Stimulated activated CD4-positive, alpha-beta T cell treated with anti-CD3 and anti-CD28 coated beads, Interleukin-4, amount 100 ng/mL, for 24 hours (primary cell): ENCODE measurements around the gene TSPEAR.
"Not testable (repeated sequence)": the region's sequence is repeated elsewhere in the genome, so short reads cannot be mapped to it uniquely, and the experiment has no call there.

Experiments used
- DNase-seq: peaks from one replicate; pipeline ENCODE4 v3.0.0-alpha.2; 2020

Gene TSPEAR

GRCh38 chr21:44580231-44580821 is 131.0 kb downstream of the TSPEAR start, which contains the start of gene KRTAP10-5:
TSS of gene KRTAP10-5 (minus strand) at chr21:44580604. CDS start at chr21:44580578, 26 bp downstream.
- DNase-seq: not testable (repeated sequence)

GRCh38 chr21:44579833-44580144 is 131.6 kb downstream of the TSPEAR start:
- no peak for DNase-seq

DNA sequence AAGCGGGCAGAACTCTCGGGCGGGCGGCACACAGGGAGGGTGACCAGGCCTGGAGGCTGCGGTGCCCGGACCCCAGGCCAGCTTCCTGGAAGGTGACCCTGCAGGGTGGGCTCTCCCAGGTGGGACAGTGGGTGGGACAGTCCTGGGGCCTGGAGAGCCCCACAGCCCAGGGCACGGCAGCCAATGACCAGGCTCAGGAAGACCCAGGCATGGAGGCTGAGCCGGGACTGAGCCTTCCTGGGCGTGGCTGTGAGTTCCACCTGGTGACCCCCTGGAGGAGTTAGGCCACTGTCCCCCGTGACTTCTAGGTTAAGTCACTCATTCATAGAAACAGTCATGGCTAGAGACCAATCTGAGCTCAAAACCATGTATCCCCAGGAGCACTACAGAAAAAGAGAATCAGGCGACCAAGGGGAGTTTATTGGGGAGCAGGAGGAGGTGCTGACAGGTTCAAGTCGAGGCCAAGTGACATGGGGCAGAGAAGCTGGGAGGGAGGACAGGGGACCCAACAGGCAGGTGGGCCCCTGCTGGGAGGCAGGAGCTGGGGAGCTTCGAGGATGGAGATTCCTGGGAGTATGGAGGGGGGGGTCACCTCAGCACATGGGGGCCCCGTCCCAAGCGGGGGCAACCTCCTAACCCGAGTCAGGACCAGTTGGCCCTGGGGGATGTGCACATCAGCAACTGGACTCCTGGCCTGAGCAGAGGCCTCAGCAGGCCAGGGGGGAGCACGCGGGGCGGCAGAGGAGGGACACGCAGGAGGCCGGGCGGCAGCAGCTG is 132.1 kb downstream of the TSPEAR start:
- no peak for DNase-seq

DNA sequence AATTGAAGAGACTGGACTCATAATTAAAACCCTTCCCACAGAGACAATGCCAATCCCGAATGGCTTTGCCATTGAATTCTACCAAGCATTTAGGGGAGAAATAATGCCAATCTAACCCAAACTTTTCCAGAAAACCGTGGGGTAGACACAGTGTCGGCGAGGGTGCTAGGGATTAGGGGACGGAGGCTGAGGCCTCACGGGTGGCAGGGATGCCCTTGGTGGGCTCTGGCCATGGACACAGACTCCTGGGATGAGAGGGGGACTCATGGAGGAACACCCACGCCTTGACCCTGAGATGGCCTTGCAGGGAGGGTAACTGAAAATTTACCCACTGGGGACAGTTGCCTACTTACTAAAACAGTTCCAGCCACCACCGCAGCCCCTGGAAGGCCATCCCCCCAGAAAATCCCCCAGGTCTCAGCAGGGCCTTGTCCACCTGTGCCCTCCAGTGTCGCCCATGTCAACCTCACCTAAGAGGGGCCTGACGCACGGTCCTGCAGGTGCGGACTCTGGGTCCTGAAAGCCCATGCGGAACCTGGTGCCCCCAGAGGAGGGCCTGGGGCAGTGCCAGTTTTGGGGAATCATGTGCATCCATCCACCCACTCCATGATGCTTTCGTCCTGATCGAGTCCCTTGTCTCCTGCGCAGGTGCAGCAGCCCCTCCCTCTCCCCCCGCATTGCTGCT is 132.9 kb downstream of the TSPEAR start:
- DNase-seq: no peak

DNA sequence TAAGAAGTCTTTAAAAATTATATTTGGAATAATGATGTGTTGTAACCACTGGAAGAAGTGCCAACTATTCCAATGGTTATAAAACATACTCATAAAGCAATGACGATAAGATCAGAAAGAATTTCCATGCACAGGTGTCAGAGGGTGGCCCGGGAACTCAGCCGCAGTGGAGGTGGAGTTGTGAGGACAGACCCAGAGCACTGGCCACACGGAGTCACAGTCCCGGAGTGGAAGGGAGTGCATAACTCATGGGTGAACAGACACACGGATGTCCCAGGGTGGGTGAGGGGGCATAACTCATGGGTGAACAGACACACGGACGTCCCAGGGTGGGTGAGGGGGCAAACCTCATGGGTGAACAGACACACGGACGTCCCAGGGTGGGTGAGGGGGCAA is 135.3 kb downstream of the TSPEAR start:
- DNase-seq: no peak

GRCh38 chr21:44575307-44576024 is 135.9 kb downstream of the TSPEAR start:
- no peak for DNase-seq

DNA sequence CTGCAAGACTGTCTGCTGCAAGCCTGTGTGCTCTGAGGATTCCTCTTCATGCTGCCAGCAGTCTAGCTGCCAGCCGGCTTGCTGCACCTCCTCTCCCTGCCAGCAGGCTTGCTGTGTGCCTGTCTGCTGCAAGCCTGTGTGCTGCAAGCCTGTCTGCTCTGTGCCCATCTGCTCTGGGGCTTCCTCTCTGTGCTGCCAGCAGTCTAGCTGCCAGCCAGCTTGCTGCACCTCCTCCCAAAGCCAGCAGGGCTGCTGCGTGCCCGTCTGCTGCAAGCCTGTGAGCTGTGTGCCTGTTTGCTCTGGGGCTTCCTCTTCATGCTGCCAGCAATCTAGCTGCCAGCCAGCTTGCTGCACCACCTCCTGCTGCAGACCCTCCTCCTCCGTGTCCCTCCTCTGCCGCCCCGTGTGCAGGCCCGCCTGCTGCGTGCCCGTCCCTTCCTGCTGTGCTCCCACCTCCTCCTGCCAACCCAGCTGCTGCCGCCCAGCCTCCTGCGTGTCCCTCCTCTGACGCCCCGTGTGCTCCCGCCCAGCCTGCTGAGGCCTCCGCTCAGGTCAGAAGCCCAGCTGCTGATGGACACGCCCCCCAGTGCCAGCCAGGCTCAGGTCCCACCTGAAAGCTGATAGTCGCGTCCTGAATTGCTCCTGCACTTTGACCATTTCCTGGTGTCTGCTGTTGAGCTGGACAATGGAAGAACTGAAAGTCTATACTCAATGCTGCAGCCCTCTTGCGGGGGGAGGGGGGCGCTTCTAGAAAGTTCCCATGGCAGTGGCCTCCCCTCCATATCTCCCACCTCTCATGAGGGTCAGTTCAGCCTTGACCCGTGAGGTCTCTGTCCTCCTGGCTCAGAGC is 136.7 kb downstream of the TSPEAR start:
- no peak for DNase-seq

GRCh38 chr21:44573630-44574456 is 137.5 kb downstream of the TSPEAR start, which contains the start of gene KRTAP10-4:
TSS of gene KRTAP10-4 (plus strand) at chr21:44573729. CDS start at chr21:44573759, 30 bp downstream.
- not testable (repeated sequence) for DNase-seq

GRCh38 chr21:44572959-44573583 is 138.3 kb downstream of the TSPEAR start:
- DNase-seq: no peak

GRCh38 chr21:44571844-44572782 is 139.3 kb downstream of the TSPEAR start:
- DNase-seq: no peak

- DNase-seq: no peak
Observed at GRCh38 chr21:44571296-44571695, 140.1 kb downstream of the TSPEAR start.

DNA sequence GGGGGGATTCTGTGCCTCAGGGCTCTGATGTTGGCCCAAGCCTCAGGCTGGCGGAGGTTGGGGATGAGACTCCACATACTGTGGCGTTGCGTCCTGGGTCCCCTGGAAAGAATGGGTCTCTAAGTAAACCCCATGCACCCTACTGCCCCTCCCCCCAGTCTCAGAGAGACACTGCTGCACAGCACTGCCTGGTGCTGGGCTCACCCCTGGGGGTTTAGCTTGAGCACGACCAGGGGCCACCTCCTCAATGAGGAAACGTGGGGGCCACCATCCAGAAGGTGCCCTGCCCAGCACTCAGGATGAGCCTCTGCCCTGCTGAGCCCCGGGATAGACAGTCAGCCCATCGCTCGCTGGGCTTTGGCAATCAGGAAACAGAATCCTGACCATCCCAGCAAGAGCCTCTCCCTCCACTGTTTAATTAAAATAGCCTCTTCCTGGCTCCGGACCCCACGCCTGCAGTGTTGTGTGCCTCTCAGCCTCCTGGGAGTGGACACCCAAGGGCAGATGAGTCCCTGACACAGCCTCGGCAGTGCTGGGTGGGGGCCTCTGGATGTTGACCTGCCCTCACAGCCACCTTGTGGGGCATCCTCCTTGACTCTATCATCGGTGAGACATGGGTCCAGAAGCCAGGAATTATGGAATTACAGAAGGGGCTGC is 141.4 kb downstream of the TSPEAR start:
- no peak for DNase-seq

- DNase-seq: no peak
Observed at GRCh38 chr21:44568667-44569556, 142.5 kb downstream of the TSPEAR start.

DNA sequence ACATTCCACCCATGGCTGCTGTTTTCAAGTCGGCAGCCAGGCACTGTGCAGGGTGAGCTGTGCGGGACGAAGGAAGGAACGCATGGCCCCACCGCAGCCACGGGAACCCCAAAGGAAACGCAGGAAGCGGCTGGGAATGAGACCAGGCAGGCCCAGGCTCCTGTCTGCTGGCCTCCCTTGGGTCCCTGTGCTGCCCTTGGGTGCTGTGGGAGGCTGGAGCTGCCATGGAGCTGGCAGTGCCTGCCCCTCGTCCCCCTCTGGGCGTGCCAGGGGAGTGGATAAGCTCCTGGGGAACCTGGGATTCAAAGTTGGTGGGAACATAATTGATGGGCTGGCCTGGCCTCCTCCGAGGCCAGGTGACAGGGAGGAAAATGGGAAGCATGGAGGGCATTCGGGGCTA is 143.1 kb downstream of the TSPEAR start:
- DNase-seq: no peak

DNA sequence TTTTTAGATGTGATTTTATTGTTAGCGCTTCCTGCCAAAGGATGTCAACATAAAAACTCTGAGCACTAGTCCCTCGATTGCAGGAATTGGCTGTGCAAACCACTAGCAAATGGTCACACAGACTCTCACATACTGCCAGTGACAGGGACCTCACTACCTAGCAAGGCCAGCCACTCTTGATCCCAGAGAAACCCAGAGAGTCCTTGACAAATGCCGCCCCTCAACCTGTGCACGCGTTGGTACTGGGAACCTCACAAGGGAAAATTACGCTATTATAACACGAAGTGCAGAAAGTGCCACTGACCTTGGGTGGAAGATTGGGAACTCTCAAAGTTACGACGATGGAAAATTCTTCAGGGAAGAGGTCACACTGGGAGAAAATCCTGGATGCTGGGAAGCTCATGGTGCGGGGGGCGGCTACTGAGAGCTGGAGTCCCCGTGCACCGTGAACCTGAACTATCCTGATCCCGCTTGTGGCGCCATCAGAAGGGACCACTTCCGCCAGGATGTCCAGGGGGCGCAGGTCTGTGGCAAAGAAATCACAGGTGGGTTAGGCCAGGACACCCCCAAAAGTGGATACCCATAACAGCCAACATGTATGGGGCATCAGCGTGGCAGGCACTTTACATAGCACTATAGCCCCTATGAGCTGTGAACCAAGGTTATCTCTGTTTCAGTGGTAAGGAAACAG is 143.7 kb downstream of the TSPEAR start:
- no peak for DNase-seq

DNA sequence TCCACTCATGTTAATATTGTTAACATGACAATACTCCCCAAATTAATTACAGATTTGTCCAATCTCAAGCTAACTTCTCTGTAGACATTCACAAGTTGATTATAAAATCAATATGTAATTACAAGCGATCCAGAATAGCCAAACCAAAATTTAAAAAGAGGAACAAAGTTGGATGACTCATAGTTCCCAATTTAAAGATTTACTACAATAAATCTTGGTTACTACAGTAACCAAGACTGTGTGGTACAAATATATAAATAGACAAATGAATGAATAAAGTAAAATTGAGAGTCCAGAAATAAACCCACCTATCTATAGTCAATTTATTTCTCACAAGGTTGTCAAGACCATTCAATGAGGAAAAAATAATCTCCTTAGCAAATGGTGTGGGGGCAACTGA is 145.0 kb downstream of the TSPEAR start:
- DNase-seq: no peak

DNA sequence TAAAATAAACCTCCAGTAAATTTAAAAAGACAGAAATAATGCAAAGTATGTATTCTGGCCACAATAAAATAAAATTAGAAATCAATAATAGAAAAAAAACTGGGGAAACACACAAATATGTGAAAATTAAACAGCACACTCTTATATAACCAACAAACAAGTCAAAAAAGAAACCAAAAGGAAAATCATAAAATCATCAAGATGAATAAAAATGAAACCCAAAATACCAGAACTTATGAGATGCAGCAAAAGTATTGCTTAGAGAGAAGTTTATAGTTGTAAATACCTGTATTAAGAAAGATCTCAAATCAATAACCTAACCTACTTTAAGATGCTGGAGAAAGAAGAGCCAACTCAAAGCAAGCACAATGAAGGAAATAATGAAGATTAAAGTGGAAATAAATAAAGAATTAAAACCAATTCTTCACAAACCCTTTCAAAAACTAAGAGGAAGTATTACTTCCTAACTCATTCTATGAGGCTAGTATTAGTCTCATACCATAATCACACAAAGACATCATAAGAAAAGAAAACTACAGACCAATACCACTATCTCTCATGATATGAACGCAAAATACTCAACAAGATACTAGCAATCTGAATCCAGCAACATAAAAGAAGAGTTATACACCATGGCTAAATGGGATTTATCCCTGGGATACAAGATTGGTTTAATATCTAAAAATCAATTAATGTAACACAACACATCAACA is 146.3 kb downstream of the TSPEAR start:
- DNase-seq: no peak
